ENCODE results near the gene SLC6A1.

Gene SLC6A1

DNA sequence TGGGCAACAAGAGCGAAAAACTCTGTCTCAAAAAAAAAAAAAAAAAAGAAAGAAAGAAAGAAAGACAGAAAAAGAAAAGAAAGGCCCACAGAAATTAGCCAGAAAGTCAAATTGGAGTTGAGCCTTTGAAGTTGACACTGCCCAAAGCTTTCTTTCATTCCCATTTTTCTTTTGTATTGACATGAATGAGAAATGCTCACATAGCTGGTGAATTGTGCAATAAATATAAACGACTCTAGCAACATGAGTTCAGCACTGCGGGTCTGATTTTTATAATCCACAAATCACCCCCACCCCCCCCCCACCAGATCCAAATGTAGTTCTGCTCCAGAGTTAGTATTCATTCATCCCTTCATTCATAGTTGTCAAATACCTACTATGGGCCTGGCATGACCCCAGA lies 37.4 kb downstream of the SLC6A1 start:
- no peak for DNase-seq (ENCODE audit: low read depth)
- no peak for TF ChIP-seq CTCF (conservative IDR thresholded peaks at IDR 0.05; ENCODE audit: low read depth, low read length)
- no peak overlapping the region for H3K4me3 ChIP-seq (ENCODE audit: low read length)

GRCh38 chr3:11033871-11034270 lies 41.3 kb downstream of the SLC6A1 start:
- no peak overlapping the region for H3K4me3 ChIP-seq (ENCODE audit: low read length)
- TF ChIP-seq CTCF (conservative IDR thresholded peaks at IDR 0.05; ENCODE audit: low read depth, low read length): no peak
- no peak for DNase-seq (ENCODE audit: low read depth)

GRCh38 chr3:11034309-11034985 lies 41.9 kb downstream of the SLC6A1 start:
- TF ChIP-seq CTCF (conservative IDR thresholded peaks at IDR 0.05; ENCODE audit: low read depth, low read length): no peak
- no peak overlapping the region for H3K4me3 ChIP-seq (ENCODE audit: low read length)
- DNase-seq (ENCODE audit: low read depth): no peak

GRCh38 chr3:11035757-11036505 lies 43.4 kb downstream of the SLC6A1 start:
- DNase-seq (ENCODE audit: low read depth): no peak
- no peak for TF ChIP-seq CTCF (conservative IDR thresholded peaks at IDR 0.05; ENCODE audit: low read depth, low read length)
- H3K4me3 ChIP-seq (ENCODE audit: low read length): no peak overlapping the region

DNA sequence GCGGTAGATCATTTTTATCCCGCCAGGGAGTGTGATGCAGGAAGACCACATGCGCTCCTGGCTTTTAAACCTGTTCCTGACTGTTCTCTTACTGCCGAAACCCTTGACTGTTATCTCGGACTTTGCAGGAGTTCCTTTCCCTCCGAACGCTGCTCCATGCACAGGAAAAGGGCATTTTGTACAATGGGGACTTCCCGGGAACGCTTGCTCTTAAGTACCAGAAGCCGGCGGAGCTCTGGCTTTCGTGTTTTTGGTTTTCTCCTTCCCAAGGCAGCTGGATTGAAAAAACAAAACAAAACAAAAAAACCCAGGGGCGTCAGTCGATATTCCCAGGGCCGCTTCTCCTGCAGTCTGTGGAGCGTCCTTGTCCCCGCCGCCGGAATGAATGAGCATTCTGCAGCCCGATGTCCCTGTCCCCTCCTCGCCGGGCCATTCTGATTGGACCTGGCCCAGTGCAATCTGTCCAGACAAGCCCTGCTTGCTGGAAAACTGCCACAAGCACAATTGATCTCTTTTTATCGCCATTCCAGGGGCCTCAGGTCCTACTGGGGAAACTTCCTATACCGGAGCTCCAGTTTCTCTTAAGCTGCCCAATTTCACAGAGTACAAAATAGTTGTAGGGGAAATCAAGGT lies 44.8 kb downstream of the SLC6A1 start:
- DNase-seq (ENCODE audit: low read depth): no peak
- no peak for TF ChIP-seq CTCF (conservative IDR thresholded peaks at IDR 0.05; ENCODE audit: low read depth, low read length)
- no peak overlapping the region for H3K4me3 ChIP-seq (ENCODE audit: low read length)

DNA sequence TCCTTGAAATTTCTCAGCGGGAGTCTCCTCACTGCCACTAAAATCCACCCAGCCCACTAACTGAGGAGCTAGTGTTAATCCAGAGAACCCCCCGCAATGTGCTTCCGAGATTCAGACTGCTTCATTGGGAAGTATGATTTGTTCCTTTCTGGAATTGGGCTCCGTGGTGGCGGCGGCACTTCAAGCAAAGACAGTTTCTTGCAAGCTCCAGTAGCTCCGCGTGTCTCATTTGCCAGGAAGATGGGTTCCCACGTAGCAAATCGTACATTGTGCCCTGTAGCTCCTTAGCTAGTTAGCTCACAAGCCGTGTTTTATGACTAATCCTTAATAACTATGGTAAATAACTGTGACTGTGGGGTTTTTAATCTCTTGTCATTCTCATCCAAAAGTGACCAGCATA lies 45.4 kb downstream of the SLC6A1 start:
- TF ChIP-seq CTCF (conservative IDR thresholded peaks at IDR 0.05; ENCODE audit: low read depth, low read length): no peak
- no peak overlapping the region for H3K4me3 ChIP-seq (ENCODE audit: low read length)
- no peak for DNase-seq (ENCODE audit: low read depth)
